Neural progenitor cell (in vitro differentiated cells): ENCODE data around the gene ZNF511.

ENCODE experiments used
- CTCF ChIP-seq: fragments of 200-600 bp; sonication (generic); IDR thresholded peaks from 2 replicates; pipeline ENCODE4 v1.5.1; 2017; ENCODE audit warnings: antibody characterized with exemption, mild to moderate bottlenecking
- EZH2 ChIP-seq: fragments of 200-600 bp; sonication (generic); IDR thresholded peaks from 2 replicates; pipeline ENCODE4 v1.6.1; 2017; ENCODE audit warnings: antibody characterized with exemption, mild to moderate bottlenecking, moderate library complexity

GRCh38 chr10:133349160-133349568 is 40.5 kb downstream of the ZNF511 start:
- TF ChIP-seq CTCF (no peak), EZH2 (no peak)
